SU-DHL-6 (cell line): Measurements from ENCODE around the gene PTPN1.

Experiments
- H2AFZ ChIP-seq: fragments of 200-600 bp; sonication (generic); 2 replicates; pipeline ENCODE4 v1.6.1; 2014; ENCODE audit warnings: low read depth, mild to moderate bottlenecking, moderate library complexity, mixed read lengths, antibody characterized with exemption, low read length; ENCODE audit not compliant: severe bottlenecking
- H3F3A ChIP-seq: fragments of 200-600 bp; shearing (Covaris generic); 2 replicates; pipeline ENCODE4 v1.6.0; 2016; ENCODE audit warnings: antibody characterized with exemption, mild to moderate bottlenecking; ENCODE audit not compliant: insufficient read depth
- H3K27ac ChIP-seq: fragments of 200-600 bp; sonication (generic); 2 replicates; pipeline ENCODE4 v1.5.1; 2016; ENCODE audit warnings: low read depth, mild to moderate bottlenecking, low read length, moderate library complexity, mixed read lengths
- H3K27me3 ChIP-seq: fragments of 200-600 bp; sonication (generic), shearing (Covaris generic); 2 replicates; pipeline ENCODE4 v1.6.0; 2014; ENCODE audit warnings: mild to moderate bottlenecking, low read length
- H3K36me3 ChIP-seq: fragments of 200-600 bp; sonication (generic); 2 replicates; pipeline ENCODE4 v1.6.1; 2014; ENCODE audit warnings: mild to moderate bottlenecking, low read length, mixed read lengths
- H3K4me2 ChIP-seq: fragments of 300-600, 200-600 bp; shearing (Covaris generic), sonication (generic); 2 replicates; pipeline ENCODE4 v1.6.0; 2014; ENCODE audit warnings: low read length, low read depth, mild to moderate bottlenecking; ENCODE audit not compliant: poor library complexity, severe bottlenecking
- H3K4me3 ChIP-seq: fragments of 200-600 bp; sonication (generic); 2 replicates; pipeline ENCODE4 v1.5.1; 2014; ENCODE audit warnings: antibody characterized with exemption, low read length, mild to moderate bottlenecking, mixed read lengths; ENCODE audit not compliant: insufficient read depth, poor library complexity, severe bottlenecking
- H3K79me2 ChIP-seq: fragments of 200-600 bp; sonication (generic); 2 replicates; pipeline ENCODE4 v1.6.1; 2014; ENCODE audit warnings: mild to moderate bottlenecking, low read length, moderate library complexity; ENCODE audit not compliant: insufficient read depth
- H3K9ac ChIP-seq: fragments of 200-600 bp; sonication (generic); 2 replicates; pipeline ENCODE4 v1.7.0; 2014; ENCODE audit warnings: mild to moderate bottlenecking, low read length
- H3K9me2 ChIP-seq: fragments of 200-600 bp; sonication (generic); replicated peaks from 2 replicates; pipeline ENCODE4 v1.6.1; 2014; ENCODE audit warnings: low read length; ENCODE audit not compliant: insufficient read depth
- H3K9me3 ChIP-seq: fragments of 200-600 bp; sonication (generic); 2 replicates; pipeline ENCODE4 v1.6.1; 2014; ENCODE audit warnings: low read length, mixed read lengths; ENCODE audit not compliant: insufficient read depth
- H4K20me1 ChIP-seq: fragments of 200-600 bp; sonication (generic); 2 replicates; pipeline ENCODE4 v1.6.1; 2014; ENCODE audit warnings: low read depth, mild to moderate bottlenecking, antibody characterized with exemption, low read length, moderate library complexity, mixed read lengths
- EZH2phosphoT487 ChIP-seq: fragments of 200-600 bp; sonication (generic), shearing (Covaris generic); conservative IDR thresholded peaks from 2 replicates; pipeline ENCODE4 v1.6.1; 2018; ENCODE audit warnings: mild to moderate bottlenecking, antibody characterized with exemption, low read length, moderate library complexity, mixed read lengths
- TF ChIP-seq, protein P1 (sequence below): fragments of 200-600 bp; sonication (generic); IDR thresholded peaks from one replicate; pipeline ENCODE4 v1.5.1; 2017; ENCODE audit warnings: antibody characterized with exemption, mild to moderate bottlenecking, low read length, moderate library complexity; ENCODE audit not compliant: insufficient read depth, poor library complexity, severe bottlenecking

The PTPN1 gene

GRCh38 chr20:50545126-50545525 is 34.9 kb downstream of the PTPN1 start:
- H3F3A ChIP-seq, result no peaks in the 10 kb centered on the region
- no peaks in the 10 kb centered on the region for H3K27me3 ChIP-seq
- no peak overlapping the region for H3K4me2 ChIP-seq
- no peaks in the 10 kb centered on the region for H3K9me3 ChIP-seq
- no peaks in the 10 kb centered on the region for H3K36me3 ChIP-seq
- H2AFZ ChIP-seq, result no peak overlapping the region
- peaks cover 15% of the 10 kb centered on the region; the same call in 1 of the 2 replicates for H4K20me1 ChIP-seq
- H3K9ac ChIP-seq, result no peak overlapping the region
- H3K79me2 ChIP-seq, result peaks cover 6% of the 10 kb centered on the region; the same call in 1 of the 2 replicates
- H3K4me3 ChIP-seq, result no peak overlapping the region
- H3K9me2 ChIP-seq, result no peaks in the 10 kb centered on the region
- H3K27ac ChIP-seq, result no peak overlapping the region
- TF ChIP-seq, protein P1, sequence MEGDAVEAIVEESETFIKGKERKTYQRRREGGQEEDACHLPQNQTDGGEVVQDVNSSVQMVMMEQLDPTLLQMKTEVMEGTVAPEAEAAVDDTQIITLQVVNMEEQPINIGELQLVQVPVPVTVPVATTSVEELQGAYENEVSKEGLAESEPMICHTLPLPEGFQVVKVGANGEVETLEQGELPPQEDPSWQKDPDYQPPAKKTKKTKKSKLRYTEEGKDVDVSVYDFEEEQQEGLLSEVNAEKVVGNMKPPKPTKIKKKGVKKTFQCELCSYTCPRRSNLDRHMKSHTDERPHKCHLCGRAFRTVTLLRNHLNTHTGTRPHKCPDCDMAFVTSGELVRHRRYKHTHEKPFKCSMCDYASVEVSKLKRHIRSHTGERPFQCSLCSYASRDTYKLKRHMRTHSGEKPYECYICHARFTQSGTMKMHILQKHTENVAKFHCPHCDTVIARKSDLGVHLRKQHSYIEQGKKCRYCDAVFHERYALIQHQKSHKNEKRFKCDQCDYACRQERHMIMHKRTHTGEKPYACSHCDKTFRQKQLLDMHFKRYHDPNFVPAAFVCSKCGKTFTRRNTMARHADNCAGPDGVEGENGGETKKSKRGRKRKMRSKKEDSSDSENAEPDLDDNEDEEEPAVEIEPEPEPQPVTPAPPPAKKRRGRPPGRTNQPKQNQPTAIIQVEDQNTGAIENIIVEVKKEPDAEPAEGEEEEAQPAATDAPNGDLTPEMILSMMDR, result no peak
- no peak for TF ChIP-seq EZH2phosphoT487

DNA sequence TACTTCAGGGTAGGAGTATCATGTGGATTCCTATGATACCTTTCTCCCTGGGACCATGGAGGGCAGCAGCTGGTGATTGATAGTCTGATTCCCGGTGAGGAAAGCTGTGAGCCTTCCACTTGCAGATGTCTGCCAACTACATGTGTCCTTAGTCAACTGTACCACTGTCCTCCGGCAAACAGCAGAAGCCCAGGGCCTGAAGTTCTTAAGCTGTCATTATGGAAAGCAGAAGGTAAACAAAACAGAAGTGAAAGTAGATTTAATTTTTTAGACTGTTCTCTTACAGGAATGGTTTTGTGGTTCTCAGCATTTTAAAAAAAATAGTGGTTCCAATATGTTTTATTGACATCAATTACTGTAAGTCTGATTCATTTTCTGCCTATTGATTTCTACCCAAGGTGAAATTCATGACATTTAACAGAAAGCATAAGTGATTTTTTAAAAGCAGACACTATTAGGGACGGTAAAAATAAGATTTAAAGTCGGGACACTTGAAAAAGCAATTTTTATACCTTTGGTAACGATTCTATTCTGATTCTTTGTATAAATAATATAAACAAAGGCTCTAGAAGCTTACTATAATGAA is 36.6 kb downstream of the PTPN1 start:
- Histone ChIP-seq H3K9me2 (no peaks in the 10 kb centered on the region), H3K9me3 (no peaks in the 10 kb centered on the region), H3F3A (no peaks in the 10 kb centered on the region), H3K27me3 (no peaks in the 10 kb centered on the region), H3K79me2 (peaks cover 6% of the 10 kb centered on the region; the same call in 1 of the 2 replicates), H3K36me3 (no peaks in the 10 kb centered on the region), H3K4me3 (no peak overlapping the region), H3K9ac (no peak overlapping the region), H3K27ac (no peak overlapping the region), H2AFZ (no peak overlapping the region), H3K4me2 (peak overlapping the region; percentile 20), H4K20me1 (peaks cover 13% of the 10 kb centered on the region; the same call in 1 of the 2 replicates)
- TF ChIP-seq, protein P1, result no peak
- TF ChIP-seq EZH2phosphoT487, result no peak

GRCh38 chr20:50547964-50548363 is 37.8 kb downstream of the PTPN1 start:
- Histone ChIP-seq H3K79me2 (0 out of 2 replicates have a peak, but pooled peaks cover 5% of the 10 kb centered on the region), H3K4me3 (no peak overlapping the region), H3K9me2 (no peaks in the 10 kb centered on the region), H3K27me3 (no peaks in the 10 kb centered on the region), H4K20me1 (0 out of 2 replicates have a peak, but pooled peaks cover 6% of the 10 kb centered on the region), H3K9ac (no peak overlapping the region), H3K36me3 (no peaks in the 10 kb centered on the region), H3K4me2 (no peak overlapping the region), H2AFZ (no peak overlapping the region), H3K9me3 (no peaks in the 10 kb centered on the region), H3K27ac (no peak overlapping the region), H3F3A (no peaks in the 10 kb centered on the region)
- TF ChIP-seq, protein P1, result no peak
- TF ChIP-seq EZH2phosphoT487, result no peak
